GM23248 (cell line): ENCODE data around the gene CFAP251.

Source experiments
- EZH2 ChIP-seq: fragments of 200-600 bp; sonication (generic); IDR thresholded peaks from 2 replicates; pipeline ENCODE4 v1.6.1; 2018; ENCODE audit warnings: antibody characterized with exemption, mild to moderate bottlenecking; ENCODE audit not compliant: insufficient read depth, poor library complexity, severe bottlenecking
- EZH2phosphoT487 ChIP-seq: fragments of 200-600 bp; sonication (generic); IDR thresholded peaks from 2 replicates; pipeline ENCODE4 v1.6.1; 2018; ENCODE audit warnings: antibody characterized with exemption, moderate library complexity, mild to moderate bottlenecking, low read depth; ENCODE audit not compliant: insufficient read depth

GRCh38 chr12:122001466-122002209, 83.2 kb downstream of the CFAP251 start:
- TF ChIP-seq EZH2 (no peak), EZH2phosphoT487 (no peak)
